GM18507 (cell line): ENCODE measurements around the gene LHFPL2.
A peak's percentile ranks its signal among the peaks of the same experiment; 100 is the strongest.

Experiments
- DNase-seq: peaks from one replicate; pipeline ENCODE4 v3.0.0; 2011; ENCODE audit warnings: low read depth; ENCODE audit not compliant: insufficient read length; ENCODE audit errors: extremely low spot score
- FAIRE-seq: peaks from 2 replicates; lab custom pipeline; 2011; peaks lifted over from hg19 to GRCh38; lab: Jason Lieb, UNC

LHFPL2 gene

DNA sequence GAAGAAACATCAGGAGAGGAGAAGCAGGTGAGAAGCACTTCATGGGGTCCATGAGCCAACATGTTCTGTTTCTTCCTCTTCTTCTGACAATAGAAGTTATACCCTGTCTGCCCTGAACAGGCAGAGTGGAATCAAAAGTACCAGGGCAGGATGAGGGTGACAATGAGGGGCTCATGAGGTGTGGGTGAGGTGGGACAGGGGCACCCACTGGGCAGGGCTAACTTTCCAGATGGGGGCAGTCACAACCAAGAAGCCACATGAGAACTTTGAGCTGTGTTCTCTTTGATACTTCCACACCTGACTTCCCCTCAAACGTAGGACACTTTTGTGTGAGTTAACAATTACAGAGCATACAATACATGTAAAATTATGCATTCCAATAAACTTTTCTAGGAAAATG lies 92.7 kb downstream of the LHFPL2 start:
- FAIRE-seq, result no peak
- DNase-seq, result no peak

DNA sequence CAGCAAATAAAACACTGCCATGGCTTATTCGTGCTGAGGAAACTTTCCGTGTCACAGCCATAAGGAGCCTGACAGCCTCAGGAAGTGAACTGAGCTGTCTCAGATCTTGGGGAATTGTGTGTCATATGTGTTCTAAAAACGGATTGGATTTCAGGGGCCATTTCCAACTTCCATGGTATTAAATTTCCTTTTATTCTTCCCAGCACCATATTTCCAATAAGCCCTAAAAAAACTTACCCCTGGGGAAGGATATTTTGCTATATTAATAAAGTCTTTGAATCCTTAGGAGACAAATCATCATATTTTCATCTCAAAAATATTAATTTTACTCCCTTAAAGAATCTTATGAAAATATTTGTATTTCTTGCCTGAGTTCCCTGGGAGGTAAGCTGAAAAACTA lies 93.9 kb downstream of the LHFPL2 start:
- FAIRE-seq, result no peak
- no peak for DNase-seq

DNA sequence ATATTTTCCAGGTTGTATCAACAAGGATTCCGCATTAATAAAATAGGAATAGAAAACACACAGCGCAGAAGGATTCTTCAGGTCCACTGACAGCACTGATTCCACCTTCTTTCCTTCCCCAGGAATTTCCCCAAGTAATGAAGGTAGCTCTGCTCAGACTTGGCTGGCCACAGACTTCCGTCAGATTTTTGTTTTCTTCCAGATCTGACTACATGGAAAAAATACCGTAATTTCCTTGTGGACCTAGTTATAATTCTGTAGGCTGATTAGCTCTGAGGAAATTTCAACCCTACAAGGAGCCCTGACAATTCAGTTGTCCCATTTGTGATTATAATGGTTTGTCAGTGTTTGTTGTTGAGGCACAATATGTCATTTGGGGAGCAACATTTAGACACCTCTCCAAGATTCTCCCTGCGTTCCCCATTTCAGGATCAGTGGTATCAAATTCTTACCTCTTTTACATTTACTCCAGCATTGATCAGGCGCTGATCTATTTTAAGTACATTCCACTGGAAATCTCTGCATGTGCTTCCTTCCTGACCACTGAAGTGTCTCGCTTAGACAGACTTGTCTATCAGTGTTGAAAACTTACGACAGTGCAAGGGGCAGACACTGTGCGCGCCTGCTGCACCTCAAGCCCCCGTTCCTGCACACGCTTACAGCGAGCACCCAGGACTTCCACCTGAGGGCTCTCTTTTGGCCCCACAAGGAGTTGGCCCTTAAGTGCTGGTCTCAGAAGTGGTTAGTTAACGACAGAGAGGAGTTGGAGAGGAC lies 94.8 kb downstream of the LHFPL2 start:
- no peak for FAIRE-seq
- no peak for DNase-seq

DNA sequence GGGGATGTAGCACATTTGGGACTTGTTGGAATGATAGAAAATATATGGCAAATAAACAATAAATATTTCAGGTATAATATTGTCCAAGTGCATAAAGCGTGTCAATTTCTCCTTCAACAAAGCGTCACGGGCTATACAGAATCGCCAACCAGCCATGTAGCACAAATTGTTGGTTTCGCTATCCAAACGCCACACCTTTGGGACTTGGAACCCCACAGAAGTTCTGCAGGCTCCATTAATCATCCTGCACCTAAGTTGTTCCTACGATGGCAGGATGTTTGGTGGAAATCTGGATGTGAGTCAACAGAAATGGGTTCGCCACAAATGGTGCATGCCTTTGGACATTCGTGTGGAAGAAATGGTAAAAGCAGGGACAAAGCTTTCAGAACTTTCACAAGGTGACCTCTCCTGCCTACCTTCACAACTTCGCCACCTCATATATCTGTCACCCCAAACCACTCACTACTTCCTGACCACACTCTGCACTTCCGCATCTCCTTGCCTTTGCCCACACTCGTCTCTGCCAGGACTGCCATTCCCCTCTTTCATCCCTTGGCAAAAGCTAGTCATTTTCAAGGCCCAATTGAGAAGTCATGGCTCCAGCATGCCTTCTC lies 95.7 kb downstream of the LHFPL2 start:
- no peak for DNase-seq
- FAIRE-seq, result no peak

DNA sequence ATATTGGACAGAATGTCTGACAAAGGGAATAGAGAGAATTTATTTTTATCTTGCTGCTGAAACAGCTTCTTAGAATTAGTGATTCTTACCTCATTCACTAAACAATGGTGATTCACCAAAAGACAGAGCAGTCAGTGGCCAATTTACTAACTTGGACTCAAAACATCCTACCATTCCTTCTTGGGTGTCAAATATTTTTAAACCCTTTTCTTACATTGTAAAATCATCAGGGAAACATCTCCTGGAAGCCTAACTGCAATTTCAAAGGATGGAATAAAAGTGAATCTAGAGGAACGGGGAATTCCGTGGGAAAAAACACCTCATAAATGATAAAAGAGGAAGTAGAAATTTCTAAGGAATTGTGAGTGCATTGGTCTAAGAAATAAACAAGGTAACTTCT lies 97.7 kb downstream of the LHFPL2 start:
- no peak for FAIRE-seq
- no peak for DNase-seq

DNA sequence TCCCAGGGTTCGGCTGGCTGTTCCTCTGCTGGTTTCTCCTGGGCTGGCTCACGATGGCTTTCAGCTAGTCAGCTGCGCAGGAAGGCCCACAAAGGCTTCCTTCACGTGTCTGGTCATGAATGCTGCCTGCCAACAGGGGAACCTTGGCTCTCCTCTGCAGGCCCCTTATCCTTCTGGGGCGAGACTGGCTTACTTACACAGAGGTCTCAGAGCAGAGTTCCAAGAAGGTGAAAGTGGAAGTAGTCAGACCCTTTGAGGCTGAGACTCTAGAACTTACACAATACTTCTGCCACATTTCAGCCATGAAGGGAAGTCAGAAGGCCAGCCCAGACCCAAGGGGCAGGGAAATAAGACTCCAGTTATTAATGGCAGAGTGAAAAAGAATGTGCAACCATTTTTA lies 99.5 kb downstream of the LHFPL2 start:
- FAIRE-seq (no peak), DNase-seq (no peak)

DNA sequence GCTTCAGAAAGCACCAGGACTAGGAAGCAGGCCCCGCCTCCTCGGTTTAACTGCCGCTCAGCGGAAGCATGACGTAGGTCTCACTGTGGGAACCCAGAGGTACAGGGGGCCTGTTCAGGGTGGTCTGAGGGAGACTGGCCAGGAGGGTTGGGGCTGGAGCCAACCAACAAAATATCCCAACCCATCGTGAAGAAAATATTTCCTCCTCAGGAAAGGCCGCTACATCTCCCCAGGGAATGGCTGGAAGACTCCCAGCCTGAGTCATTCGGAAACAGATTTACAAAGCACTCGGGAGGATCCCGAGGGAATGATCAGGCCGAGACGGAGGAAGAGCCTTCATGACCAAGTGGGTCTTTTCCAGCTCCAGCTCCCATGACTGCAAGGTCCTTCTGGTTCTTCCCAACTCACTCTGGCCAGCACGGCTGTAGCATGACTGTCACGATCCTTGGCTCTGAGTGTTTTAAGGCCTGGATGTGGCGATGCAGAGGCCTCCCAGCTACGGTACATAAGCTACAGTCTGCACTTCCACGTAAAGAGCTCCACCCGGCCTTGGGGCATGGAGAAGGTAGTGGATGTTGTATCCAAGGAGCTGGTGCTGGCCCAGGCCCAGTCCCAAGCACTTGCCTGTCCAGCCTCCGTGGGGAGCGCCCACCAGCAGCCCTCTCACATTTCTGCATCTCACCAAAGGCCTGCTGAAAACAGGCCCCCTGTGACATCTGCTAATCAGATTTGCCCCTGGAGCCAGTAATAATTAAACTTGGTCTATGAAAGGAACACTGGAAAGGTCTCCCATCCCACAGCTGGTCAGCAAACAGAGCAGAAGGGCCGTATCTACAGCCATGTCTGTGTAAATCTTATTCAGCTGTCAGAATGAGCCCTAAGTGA lies 100.6 kb downstream of the LHFPL2 start:
- DNase-seq (no peak), FAIRE-seq (no peak)

DNA sequence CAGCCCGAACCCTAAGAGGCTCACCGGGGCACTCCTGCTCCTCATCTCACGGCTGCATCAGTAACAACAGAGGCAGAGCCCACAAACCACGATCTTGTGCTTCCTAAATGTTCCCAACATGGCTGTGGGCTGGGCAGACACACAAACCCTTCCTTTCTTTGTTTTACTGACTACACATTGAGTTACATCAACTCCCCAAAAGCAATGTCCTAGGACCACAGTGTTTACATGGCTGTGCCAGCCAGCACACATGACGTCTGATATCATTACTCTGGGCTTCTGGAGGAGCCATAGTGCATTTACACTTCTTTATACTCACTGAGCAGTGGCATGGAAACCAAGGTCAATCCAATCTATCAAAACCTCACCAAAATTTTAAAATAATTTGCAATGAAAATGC lies 101.4 kb downstream of the LHFPL2 start:
- DNase-seq (no peak), FAIRE-seq (no peak)

DNA sequence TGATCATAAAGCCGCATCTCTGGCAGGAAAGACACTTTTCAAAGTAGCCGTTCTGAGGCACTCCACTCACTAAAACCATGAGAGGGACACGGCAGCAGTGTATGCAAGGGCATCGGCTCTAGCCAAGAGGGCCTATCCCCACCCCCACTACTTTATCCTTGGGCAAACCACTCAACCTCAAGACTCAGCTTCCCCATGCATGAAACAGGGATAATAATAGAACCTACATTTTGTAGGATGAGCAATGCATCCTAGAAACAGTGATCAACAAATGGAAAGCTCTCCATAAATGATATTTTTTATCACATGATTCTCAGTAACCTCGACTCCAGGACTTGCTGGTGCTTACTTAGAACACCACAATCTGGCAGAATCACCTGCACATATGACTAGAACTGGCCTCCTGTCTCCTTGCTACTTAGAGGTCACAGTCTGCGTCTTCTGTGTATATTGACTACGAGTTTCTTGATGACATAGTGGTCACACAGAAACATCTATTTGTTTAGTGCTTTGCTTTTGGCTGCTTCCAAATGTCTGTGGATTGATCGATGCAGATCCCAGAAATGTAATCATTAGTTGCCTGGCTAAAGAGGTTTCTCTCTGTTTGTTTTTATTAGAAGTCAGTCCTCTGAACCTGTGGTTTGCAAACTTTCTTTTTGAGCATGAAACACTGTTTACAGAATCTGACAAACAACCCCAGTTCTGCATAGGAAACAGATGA lies 102.1 kb downstream of the LHFPL2 start:
- DNase-seq, result no peak
- FAIRE-seq, result no peak

DNA sequence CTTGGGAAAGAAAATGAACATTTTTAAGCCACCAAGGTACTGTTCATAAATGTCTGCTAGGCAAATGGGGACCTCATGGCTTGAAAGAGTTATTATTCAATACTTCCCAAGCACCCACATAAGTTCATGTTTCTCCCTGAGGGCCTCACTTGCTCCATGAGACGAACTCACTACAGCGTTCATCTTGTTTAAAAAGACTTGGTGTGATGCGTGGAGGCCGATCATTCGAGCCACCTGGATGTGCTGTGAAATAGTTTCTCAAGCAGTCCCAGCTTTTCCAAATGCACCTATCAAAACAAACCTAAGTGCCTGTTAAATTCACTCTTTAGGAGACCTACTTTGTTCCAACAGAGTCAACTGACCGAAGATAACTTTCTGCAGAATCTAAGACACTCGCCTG lies 103.2 kb downstream of the LHFPL2 start:
- DNase-seq (no peak), FAIRE-seq (no peak)

DNA sequence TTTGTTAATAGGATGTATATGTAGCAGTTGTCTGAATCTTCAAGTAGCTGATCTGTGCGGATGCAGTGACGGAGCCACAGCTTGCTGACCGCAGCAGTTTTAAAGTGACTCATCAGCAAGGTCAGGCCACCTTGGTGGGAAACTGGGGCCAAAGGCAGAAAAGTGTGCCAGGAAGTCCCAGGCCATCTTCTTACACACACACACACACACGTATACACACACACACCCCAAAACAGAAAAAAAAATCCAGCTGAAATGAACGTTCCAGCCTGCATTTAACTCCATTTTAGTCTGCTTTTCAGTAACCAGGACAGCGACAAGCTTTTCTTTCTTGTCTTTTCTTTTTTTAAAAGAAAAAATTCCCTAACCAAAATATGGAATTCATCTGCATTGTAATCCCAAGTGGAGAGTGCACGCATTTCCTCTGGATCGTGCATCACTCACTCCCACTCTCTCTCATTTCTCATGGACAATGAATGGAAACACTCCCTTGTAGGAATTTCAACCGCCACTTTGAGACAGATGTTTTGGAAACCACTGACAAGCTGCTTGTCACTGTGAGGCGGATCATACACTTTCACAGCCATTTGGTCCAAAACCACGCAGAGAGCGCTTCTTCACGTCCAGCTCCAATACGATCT lies 103.9 kb downstream of the LHFPL2 start:
- FAIRE-seq, result peak; percentile 78
- DNase-seq, result peak; percentile 25

DNA sequence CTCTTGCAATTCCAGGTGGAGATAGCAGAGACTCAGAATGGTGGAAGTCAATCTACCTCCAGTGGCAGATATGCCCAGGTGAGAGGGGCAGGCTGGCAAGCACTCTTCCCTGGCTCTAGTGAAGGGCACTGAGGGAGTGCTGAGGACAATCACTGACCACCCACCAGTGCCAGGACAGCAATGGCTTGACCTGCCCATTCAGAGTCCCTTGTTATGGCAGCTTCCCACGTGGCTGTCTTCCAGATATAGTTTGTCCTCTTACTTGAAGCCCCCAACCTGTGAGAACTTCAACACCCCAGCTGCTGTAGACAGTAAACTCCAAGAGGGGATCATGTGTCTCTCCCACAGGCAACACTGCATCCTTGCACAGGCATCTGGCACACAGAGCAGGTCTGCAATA lies 104.7 kb downstream of the LHFPL2 start:
- FAIRE-seq (no peak), DNase-seq (no peak)

DNA sequence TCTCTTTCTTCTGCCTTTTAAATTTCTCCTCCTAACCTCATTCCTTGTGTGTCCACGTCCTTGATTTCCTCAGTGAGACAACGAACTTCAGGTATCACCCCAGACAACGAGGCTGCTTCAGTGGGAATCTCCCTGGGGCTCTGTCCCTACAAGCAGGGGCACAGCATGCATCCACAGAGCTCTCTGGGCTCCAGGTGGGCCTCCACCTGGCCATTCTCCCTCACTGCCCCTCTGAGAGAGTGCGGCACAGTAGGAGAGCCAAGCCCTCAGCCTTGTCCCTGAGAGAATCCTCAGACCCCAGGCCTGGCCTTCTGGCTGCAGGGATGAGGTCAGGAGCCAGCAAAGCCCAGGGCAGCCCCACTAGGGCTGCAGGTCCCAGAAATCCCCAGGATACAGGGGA lies 105.3 kb downstream of the LHFPL2 start:
- FAIRE-seq (no peak), DNase-seq (no peak)

DNA sequence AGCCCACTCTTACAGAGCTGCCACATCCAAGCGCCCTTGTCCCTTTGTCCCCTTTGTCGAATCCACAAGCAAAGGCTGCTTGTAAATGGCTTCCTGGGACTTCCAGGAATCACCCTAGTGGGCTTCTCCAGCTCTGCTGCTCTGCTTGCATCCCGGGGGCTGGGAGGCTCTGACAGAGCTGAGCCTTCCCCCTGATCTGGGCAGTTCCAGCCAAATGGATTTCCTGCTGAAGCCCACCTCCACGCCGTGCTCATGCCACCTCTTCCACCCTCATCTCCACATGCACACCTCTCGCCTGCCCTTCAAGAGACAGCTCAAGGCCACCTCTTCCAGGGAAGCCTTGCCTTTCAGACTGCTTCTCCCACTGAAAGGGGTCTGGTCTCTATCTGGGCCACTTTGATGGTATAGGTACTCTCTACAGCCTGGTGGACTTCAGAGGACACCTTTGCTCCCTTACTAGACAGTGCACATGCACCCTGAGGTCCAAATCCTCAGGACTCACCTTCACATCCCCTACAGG lies 106.2 kb downstream of the LHFPL2 start:
- no peak for FAIRE-seq
- DNase-seq, result no peak

DNA sequence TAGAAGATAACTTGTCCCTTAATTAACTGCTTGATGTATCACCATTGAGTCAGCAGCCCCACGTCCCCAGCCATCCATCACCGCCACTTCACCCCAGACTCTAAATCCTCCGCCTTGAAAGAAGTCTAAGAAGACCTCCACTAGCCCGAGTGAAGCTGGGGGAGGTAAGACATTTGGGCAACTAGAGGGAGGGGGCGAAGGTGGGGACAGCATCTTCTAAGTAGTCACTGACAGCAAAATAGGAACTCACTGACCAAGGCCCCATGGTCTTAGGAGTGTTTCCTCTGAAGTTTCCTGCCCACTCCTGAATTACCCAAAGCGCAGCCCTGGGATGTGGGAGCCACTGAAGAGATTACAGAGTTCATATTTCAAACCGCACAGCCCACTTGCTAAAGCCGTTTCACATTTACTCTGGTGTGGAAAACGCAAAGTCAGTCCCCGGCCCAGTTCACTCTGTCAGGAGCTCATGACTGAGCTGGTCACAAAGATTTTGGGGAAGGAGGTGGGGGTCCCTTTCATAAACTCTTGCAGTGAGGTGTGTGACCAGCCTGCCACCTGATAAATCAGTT lies 107.4 kb downstream of the LHFPL2 start:
- DNase-seq, result no peak
- no peak for FAIRE-seq

DNA sequence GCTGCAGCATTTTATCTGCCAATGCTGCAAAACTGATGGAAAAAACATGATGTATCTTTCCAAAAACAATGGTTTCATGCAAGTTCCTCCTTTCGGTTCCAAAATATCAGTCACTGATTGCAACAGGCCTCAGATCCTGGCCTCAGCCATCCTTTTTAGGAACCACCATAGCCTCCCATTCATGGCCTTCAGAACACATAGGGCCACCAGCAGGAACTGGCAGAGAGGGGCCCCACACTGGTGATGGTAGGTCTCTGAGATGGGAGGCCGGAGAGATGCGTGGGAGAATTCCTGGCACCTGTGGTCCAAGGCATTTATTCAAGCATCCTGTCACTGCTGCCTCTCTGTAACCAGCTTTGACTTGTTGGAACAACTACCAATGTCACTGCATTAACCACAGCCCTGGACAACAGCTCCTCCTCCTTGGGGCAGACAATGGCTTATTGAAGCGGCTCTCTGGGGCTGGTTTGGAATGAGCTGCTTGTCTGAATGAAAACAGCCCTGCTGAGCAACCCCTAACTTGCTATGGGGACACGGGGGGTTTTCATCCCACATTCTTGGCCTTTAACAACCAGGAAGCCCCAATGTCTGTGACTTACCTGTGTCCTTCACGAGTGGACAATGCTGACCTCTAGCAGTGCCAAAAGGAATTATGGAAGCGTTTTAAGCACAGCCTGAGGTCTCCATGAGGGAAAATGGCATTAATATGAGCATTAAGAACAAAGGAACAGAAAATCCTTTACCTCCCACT lies 108.1 kb downstream of the LHFPL2 start:
- no peak for FAIRE-seq
- no peak for DNase-seq

DNA sequence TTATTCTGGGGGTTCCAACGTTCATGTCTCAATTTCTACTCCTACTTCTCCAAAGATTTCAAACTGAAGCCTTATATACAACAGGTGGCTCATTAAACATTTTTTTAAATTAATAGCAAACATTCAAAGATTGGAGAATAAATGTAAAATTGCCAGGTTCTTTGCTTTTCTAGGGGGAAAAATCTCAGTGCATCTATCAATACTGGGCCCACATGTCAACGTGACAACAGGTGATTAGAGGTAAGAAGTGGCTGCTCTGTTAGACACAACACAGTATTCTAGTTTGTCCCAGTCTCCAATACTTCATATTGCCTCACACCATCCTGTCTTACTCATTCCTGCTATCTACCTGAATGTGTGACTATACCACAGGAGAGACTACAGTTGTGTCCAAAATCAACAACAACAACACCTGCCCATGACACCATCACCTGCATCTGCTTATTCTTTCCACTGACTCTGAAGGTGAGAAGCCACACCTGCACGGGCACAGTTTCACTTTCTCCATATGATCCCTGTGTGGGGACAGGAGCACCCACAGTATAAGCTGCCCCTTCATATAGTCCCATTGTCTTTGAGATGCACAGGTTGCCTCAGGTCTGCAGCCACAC lies 110.2 kb downstream of the LHFPL2 start:
- FAIRE-seq, result no peak
- DNase-seq, result no peak

DNA sequence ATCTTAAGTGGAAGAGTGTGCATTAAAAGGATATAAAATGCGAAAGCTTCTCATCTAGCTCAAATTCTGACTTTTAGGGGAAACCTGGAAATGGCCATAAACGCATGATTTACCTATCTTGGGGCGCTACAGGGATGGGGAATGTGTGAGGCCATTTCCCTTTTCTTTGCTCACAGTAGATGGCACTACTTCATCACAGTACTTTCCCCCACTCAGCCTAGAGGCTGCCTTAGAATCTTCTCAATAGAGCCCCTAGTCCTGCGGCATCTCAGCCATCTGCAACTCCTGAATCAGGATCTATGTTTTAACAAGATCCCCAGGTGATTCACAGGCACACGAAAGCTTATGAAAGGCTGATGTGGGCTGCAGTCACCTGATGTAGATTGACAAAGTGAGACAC lies 110.8 kb downstream of the LHFPL2 start:
- FAIRE-seq, result peak; percentile 59
- DNase-seq, result no peak
